Left ventricle myocardium inferior (tissue), 1 donor: ENCODE data around the gene EFTUD2. TPM values are rescaled to one million over a fixed set of nuclear protein-coding genes. Genes with fewer than 3 reads are reported as not detected.

Experiments used
- DNase-seq: peaks from one replicate; pipeline ENCODE4 v3.0.0-alpha.2; 2020
- H3K27ac ChIP-seq: fragments of 200-600 bp; replicated peaks from 2 replicates; pipeline ENCODE4 v1.8.0; 2021
- H3K27me3 ChIP-seq: fragments of 200-600 bp; 2 replicates; pipeline ENCODE4 v1.8.0; 2021; ENCODE audit warnings: low read depth
- H3K36me3 ChIP-seq: fragments of 200-600 bp; 2 replicates; pipeline ENCODE4 v1.8.0; 2021
- H3K4me1 ChIP-seq: fragments of 200-600 bp; 2 replicates; pipeline ENCODE4 v1.8.0; 2021
- H3K4me3 ChIP-seq: fragments of 200-600 bp; 2 replicates; pipeline ENCODE4 v1.8.0; 2021; ENCODE audit warnings: mild to moderate bottlenecking, moderate library complexity
- H3K9me3 ChIP-seq: fragments of 200-600 bp; replicated peaks from 2 replicates; pipeline ENCODE4 v1.8.0; 2021
- CTCF ChIP-seq: fragments of 200-600 bp; IDR thresholded peaks from 2 replicates; pipeline ENCODE4 v1.8.0; 2021; ENCODE audit warnings: antibody characterized with exemption, mild to moderate bottlenecking, borderline replicate concordance
- intact Hi-C: fragments of 100-400 bp; cut with micrococcal nuclease; formaldehyde crosslinking; loops from one replicate; pipeline ENCODE4 v1.11.0; 2022
- total RNA-seq: library from RNA; stranded (reverse); fragmentation: NEBNext Ultra II Directional; extraction: Animal tissue kit (Norgen Biotek cat#: 25700); gene quantifications from one replicate; pipeline ENCODE4 v1.2.1, GENCODE V29; 2021
- donor health status: DM: no; HTN: yes; CAD: no; lungs with severe emphysema.

Gene EFTUD2
- total RNA-seq, 1 donor from 2014 or later, result 62.0 TPM

GRCh38 chr17:44887971-44888954 lies 11.0 kb downstream of the EFTUD2 start:
- Histone ChIP-seq H3K27ac (no peak overlapping the region), H3K36me3 (peaks cover 63% of the 10 kb centered on the region), H3K9me3 (no peaks in the 10 kb centered on the region), H3K4me3 (no peak overlapping the region), H3K4me1 (peaks cover 15% of the 10 kb centered on the region), H3K27me3 (no peaks in the 10 kb centered on the region)
- no peak for TF ChIP-seq CTCF
- intact Hi-C loops, result no loop called here
- DNase-seq, result no peak

GRCh38 chr17:44887016-44887415 lies 12.2 kb downstream of the EFTUD2 start:
- Histone ChIP-seq H3K36me3 (peaks cover 64% of the 10 kb centered on the region), H3K27me3 (no peaks in the 10 kb centered on the region)

GRCh38 chr17:44884941-44885340 lies 14.3 kb downstream of the EFTUD2 start:
- Histone ChIP-seq H3K27ac (no peak overlapping the region), H3K4me1 (peaks cover 15% of the 10 kb centered on the region), H3K36me3 (peaks cover 71% of the 10 kb centered on the region), H3K9me3 (no peaks in the 10 kb centered on the region), H3K4me3 (no peak overlapping the region), H3K27me3 (no peaks in the 10 kb centered on the region)
- TF ChIP-seq CTCF, result no peak
- DNase-seq, result no peak
- intact Hi-C loops, result no loop called here

More at GRCh38 chr17:44887016-44887415, 12.2 kb downstream of the EFTUD2 start:
- H3K27ac ChIP-seq, result no peak overlapping the region
- DNase-seq, result no peak
- no peak for TF ChIP-seq CTCF
- H3K9me3 ChIP-seq, result no peaks in the 10 kb centered on the region
- peaks cover 15% of the 10 kb centered on the region for H3K4me1 ChIP-seq
- H3K4me3 ChIP-seq, result no peak overlapping the region
- intact Hi-C loops, result no loop called here

GRCh38 chr17:44881145-44881544 lies 18.1 kb downstream of the EFTUD2 start:
- intact Hi-C loops, result no loop called here
- H3K9me3 ChIP-seq, result no peaks in the 10 kb centered on the region
- no peak for DNase-seq
- no peaks in the 10 kb centered on the region for H3K4me1 ChIP-seq
- peaks cover 98% of the 10 kb centered on the region for H3K36me3 ChIP-seq
- no peak overlapping the region for H3K27ac ChIP-seq
- H3K4me3 ChIP-seq, result no peak overlapping the region
- no peaks in the 10 kb centered on the region for H3K27me3 ChIP-seq
- TF ChIP-seq CTCF, result no peak

- Histone ChIP-seq H3K36me3 (peaks cover 98% of the 10 kb centered on the region), H3K27me3 (no peaks in the 10 kb centered on the region), H3K4me1 (no peaks in the 10 kb centered on the region), H3K4me3 (no peak overlapping the region), H3K27ac (no peak overlapping the region), H3K9me3 (no peaks in the 10 kb centered on the region)
- no peak for TF ChIP-seq CTCF
- intact Hi-C loops, result no loop called here
- no peak for DNase-seq
Observed at GRCh38 chr17:44880062-44880461, 19.2 kb downstream of the EFTUD2 start.
